Skeletal muscle tissue (tissue), 4 donors: ENCODE results near the gene CDK8. TPM values are rescaled to one million over a fixed set of nuclear protein-coding genes. Genes with fewer than 3 reads are reported as not detected.

Experiments
- H3K27ac ChIP-seq: one replicate; pipeline ENCODE4 v1.7.0; 2013; ENCODE audit warnings: mild to moderate bottlenecking, low read depth, low read length, inconsistent platforms
- H3K27me3 ChIP-seq, 3 donors: one replicate each; pipeline ENCODE4 v1.7.0; 2013; ENCODE audit warnings: low read length in 3 of 3; ENCODE audit not compliant: control insufficient read depth in 3 of 3, insufficient read depth in 3 of 3
- H3K36me3 ChIP-seq, 3 donors: one replicate each; pipeline ENCODE4 v1.7.0; 2013; ENCODE audit warnings: low read length in 3 of 3; ENCODE audit not compliant: control insufficient read depth in 3 of 3, insufficient read depth in 3 of 3
- H3K4me1 ChIP-seq, 3 donors: one replicate each; pipeline ENCODE4 v1.7.0; 2013; ENCODE audit warnings: low read length in 3 of 3, mild to moderate bottlenecking in 3 of 3; ENCODE audit not compliant: control insufficient read depth in 3 of 3, insufficient read depth in 3 of 3
- H3K4me3 ChIP-seq, 3 donors: one replicate each; pipeline ENCODE4 v1.7.0; 2013; ENCODE audit warnings: low read length in 3 of 3
- H3K9ac ChIP-seq, 3 donors: one replicate each; pipeline ENCODE4 v1.7.0; 2013; ENCODE audit warnings: low read length in 3 of 3, mild to moderate bottlenecking in 3 of 3, moderate library complexity in 2 of 3, low read depth in 1 of 3
- H3K9me3 ChIP-seq, 3 donors: one replicate each; pipeline ENCODE4 v1.7.0; 2013; ENCODE audit warnings: low read length in 3 of 3; ENCODE audit not compliant: control insufficient read depth in 3 of 3
- total RNA-seq: library from RNA; depleted of rRNA; stranded (reverse); fragments of >200 nt; gene quantifications from one replicate; pipeline ENCODE4 v1.2.3, GENCODE V29; 2014
- donor health status: Osteomylitis.

CDK8 gene
- total RNA-seq, 1 donor from 2014 or later, result 17.7 TPM

GRCh38 chr13:26362261-26362660 lies 108.3 kb downstream of the CDK8 start:
- Histone ChIP-seq H3K4me1 (no peaks in the 10 kb centered on the region), H3K36me3 (peaks cover 0 to 4% (median 0%) of the 10 kb centered on the region in 3 donors), H3K4me3 (no peak overlapping the region), H3K9me3 (no peaks in the 10 kb centered on the region), H3K27me3 (no peaks in the 10 kb centered on the region), H3K27ac (no peak overlapping the region), H3K9ac (no peak overlapping the region)

- Histone ChIP-seq H3K9me3 (no peaks in the 10 kb centered on the region), H3K4me1 (no peaks in the 10 kb centered on the region), H3K27ac (no peak overlapping the region), H3K9ac (no peak overlapping the region), H3K4me3 (no peak overlapping the region), H3K36me3 (no peaks in the 10 kb centered on the region), H3K27me3 (no peaks in the 10 kb centered on the region)
Measured at GRCh38 chr13:26370553-26370952, 116.6 kb downstream of the CDK8 start.

GRCh38 chr13:26372747-26373146 lies 118.8 kb downstream of the CDK8 start:
- no peaks in the 10 kb centered on the region for H3K36me3 ChIP-seq
- no peak overlapping the region for H3K27ac ChIP-seq
- H3K9ac ChIP-seq, result no peak overlapping the region
- H3K27me3 ChIP-seq, result no peaks in the 10 kb centered on the region
- H3K4me3 ChIP-seq, result no peak overlapping the region
- no peaks in the 10 kb centered on the region for H3K9me3 ChIP-seq
- H3K4me1 ChIP-seq, result no peaks in the 10 kb centered on the region

- Histone ChIP-seq H3K27me3 (no peaks in the 10 kb centered on the region), H3K4me1 (peaks cover 0 to 2% (median 0%) of the 10 kb centered on the region in 3 donors), H3K36me3 (no peaks in the 10 kb centered on the region), H3K9me3 (no peaks in the 10 kb centered on the region), H3K27ac (no peak overlapping the region), H3K4me3 (no peak overlapping the region), H3K9ac (no peak overlapping the region)
Measured at GRCh38 chr13:26376430-26376829, 122.5 kb downstream of the CDK8 start.

GRCh38 chr13:26377038-26377437 lies 123.1 kb downstream of the CDK8 start:
- Histone ChIP-seq H3K9ac (no peak overlapping the region), H3K27me3 (no peaks in the 10 kb centered on the region), H3K4me1 (peaks cover 0 to 2% (median 0%) of the 10 kb centered on the region in 3 donors), H3K27ac (no peak overlapping the region), H3K4me3 (no peak overlapping the region), H3K36me3 (no peaks in the 10 kb centered on the region), H3K9me3 (no peaks in the 10 kb centered on the region)

- Histone ChIP-seq H3K9ac (no peak overlapping the region), H3K27me3 (no peaks in the 10 kb centered on the region), H3K27ac (no peak overlapping the region), H3K9me3 (no peaks in the 10 kb centered on the region), H3K4me1 (peaks cover 0 to 2% (median 0%) of the 10 kb centered on the region in 3 donors), H3K4me3 (no peak overlapping the region), H3K36me3 (no peaks in the 10 kb centered on the region)
Measured at GRCh38 chr13:26378116-26378515, 124.2 kb downstream of the CDK8 start.

- no peak overlapping the region for H3K9ac ChIP-seq
- no peaks in the 10 kb centered on the region for H3K27me3 ChIP-seq
- no peak overlapping the region for H3K27ac ChIP-seq
- no peak overlapping the region for H3K4me3 ChIP-seq
- H3K36me3 ChIP-seq, result no peaks in the 10 kb centered on the region
- peaks cover 0 to 2% (median 0%) of the 10 kb centered on the region in 3 donors for H3K4me1 ChIP-seq
- no peaks in the 10 kb centered on the region for H3K9me3 ChIP-seq
Measured at GRCh38 chr13:26379831-26380230, 125.9 kb downstream of the CDK8 start.

GRCh38 chr13:26380930-26381329 lies 127.0 kb downstream of the CDK8 start:
- Histone ChIP-seq H3K36me3 (peaks cover 0 to 4% (median 0%) of the 10 kb centered on the region in 3 donors), H3K4me1 (peaks cover 0 to 2% (median 0%) of the 10 kb centered on the region in 3 donors), H3K4me3 (no peak overlapping the region), H3K27ac (no peak overlapping the region), H3K27me3 (no peaks in the 10 kb centered on the region), H3K9ac (no peak overlapping the region), H3K9me3 (no peaks in the 10 kb centered on the region)

- H3K27me3 ChIP-seq, result no peaks in the 10 kb centered on the region
- no peaks in the 10 kb centered on the region for H3K9me3 ChIP-seq
- H3K9ac ChIP-seq, result no peak overlapping the region
- H3K27ac ChIP-seq, result no peak overlapping the region
- peaks cover 0 to 2% (median 0%) of the 10 kb centered on the region in 3 donors for H3K4me1 ChIP-seq
- H3K36me3 ChIP-seq, result peaks cover 4 to 10% (median 7%) of the 10 kb centered on the region in 3 donors
- no peak overlapping the region for H3K4me3 ChIP-seq
Measured at GRCh38 chr13:26382366-26382765, 128.4 kb downstream of the CDK8 start.

- Histone ChIP-seq H3K9ac (no peak overlapping the region), H3K27me3 (no peaks in the 10 kb centered on the region), H3K36me3 (peaks cover 6 to 14% (median 12%) of the 10 kb centered on the region in 3 donors), H3K27ac (no peak overlapping the region), H3K4me1 (peaks cover 0 to 2% (median 0%) of the 10 kb centered on the region in 3 donors), H3K9me3 (no peaks in the 10 kb centered on the region), H3K4me3 (no peak overlapping the region)
Measured at GRCh38 chr13:26382835-26383234, 128.9 kb downstream of the CDK8 start.
